Measurements from ENCODE around the gene WBP2NL.
"Not testable (repeated sequence)": the region's sequence is repeated elsewhere in the genome, so short reads cannot be mapped to it uniquely, and the experiment has no call there.

Gene WBP2NL

GRCh38 chr22:41998361-41999261 lies at the start of gene WBP2NL:
Gene WBP2NL, plus strand, starts transcription at chr22:41998788. Its CDS starts 31 bp downstream, at chr22:41998819.
- DNase-seq = peak; percentile 88

DNA sequence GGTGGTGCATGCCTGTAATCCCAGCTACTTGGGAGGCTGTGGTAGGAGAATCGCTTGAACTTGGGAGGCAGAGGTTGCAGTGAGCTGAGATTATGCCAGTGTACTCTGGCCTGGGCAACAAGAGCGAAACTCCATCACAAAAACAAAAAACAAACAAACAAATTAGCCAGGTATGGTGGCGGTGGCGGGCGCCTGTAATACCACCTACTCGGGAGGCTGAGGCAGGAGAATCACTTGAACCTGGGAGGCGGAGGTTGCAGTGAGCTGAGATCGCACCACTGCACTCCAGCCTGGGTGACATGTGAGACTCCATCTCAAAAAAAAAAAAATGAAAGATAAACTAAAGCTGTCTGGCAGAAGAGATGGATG lies 49.7 kb upstream of the WBP2NL start:
- DNase-seq = not testable (repeated sequence)

GRCh38 chr22:41949297-41949965 lies 49.2 kb upstream of the WBP2NL start:
- no peak for DNase-seq

DNA sequence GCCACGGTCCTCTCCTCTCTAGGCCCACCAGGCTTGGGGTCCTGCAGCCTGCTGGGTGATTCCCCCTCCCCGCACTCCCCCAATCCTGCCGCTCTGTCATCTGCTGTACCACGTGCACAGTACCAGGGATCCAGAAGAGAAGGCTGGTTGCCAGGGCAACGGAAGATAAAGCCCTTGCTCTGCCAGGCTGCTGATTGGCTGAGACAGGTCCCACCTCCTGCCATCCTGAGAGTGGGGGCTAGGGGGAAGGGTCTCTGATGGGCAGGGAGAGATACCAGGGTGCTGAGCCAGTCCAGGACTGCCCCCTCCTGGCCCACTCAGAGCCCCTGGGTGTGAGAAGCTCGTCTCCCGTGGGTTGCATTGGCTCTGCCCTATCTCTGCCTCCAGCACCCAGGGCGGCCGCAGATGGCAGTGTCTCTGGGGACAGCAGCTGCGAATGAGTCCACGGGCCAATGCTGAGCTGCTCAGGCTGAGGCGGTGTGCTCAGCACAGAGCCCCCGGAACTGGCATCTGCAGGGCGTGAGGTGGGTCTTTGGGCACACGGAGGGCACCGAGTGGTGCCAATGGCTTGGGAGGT lies 46.6 kb upstream of the WBP2NL start, which contains the start of gene SMIM45:
SMIM45 (plus strand) TSS at position 253 of the 577 bp plus-strand sequence.
- DNase-seq = peak; percentile 95

GRCh38 chr22:41952713-41953112 lies 45.9 kb upstream of the WBP2NL start:
- DNase-seq = no peak

DNA sequence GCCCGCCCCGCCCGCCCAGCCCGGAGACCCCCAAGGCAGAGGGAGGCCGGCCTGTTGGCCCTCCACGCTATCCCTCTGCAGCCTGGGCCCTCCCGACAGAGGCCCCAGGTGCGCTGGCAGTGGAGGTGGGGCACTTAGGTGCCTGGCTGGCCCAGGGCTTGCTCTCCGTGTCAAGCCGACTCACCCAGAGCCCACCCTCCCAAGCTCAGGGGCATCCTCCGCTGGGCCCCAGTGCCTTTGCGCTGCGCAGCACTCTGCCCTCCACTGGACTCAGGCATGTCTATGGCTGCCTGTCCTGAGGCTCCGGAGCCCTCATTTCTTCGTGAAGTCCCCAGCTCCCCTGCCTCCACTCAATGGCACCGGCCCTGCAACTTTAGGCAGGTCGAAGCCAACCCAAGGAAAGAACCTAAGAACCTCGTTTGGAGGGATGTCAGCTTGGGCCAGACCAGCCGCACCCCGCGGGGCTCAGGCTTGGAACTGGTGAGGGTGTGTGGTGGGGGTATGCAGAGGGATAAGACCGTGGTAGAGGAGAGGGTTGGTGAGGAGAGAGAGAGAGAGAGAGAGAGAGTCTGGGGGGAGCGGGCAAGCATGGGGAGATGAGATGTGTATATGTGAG lies 40.5 kb upstream of the WBP2NL start:
- DNase-seq = no peak

- no peak for DNase-seq
Measured at GRCh38 chr22:41963453-41964111, 35.0 kb upstream of the WBP2NL start.

DNA sequence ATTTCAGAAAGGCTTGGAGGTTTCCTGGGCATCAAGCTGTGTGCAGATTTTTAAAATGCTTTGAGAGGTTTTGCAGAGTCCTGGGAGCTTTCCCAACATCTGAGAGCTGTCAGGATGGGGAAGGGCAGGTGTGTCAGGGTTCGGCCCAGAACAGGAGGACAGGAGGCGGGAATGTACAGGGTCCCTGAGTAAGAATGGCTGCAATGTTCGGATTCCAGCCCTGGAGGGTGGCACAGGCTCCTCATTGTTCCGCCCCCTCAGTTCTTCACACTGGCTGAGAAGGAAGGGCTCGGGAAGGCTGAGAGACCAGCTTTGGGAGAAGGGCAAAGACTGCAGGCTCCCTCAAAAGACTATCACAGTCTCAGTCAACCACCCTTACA lies 34.5 kb upstream of the WBP2NL start:
- no peak for DNase-seq

- no peak for DNase-seq
Measured at GRCh38 chr22:41966225-41966606, 32.4 kb upstream of the WBP2NL start.

DNA sequence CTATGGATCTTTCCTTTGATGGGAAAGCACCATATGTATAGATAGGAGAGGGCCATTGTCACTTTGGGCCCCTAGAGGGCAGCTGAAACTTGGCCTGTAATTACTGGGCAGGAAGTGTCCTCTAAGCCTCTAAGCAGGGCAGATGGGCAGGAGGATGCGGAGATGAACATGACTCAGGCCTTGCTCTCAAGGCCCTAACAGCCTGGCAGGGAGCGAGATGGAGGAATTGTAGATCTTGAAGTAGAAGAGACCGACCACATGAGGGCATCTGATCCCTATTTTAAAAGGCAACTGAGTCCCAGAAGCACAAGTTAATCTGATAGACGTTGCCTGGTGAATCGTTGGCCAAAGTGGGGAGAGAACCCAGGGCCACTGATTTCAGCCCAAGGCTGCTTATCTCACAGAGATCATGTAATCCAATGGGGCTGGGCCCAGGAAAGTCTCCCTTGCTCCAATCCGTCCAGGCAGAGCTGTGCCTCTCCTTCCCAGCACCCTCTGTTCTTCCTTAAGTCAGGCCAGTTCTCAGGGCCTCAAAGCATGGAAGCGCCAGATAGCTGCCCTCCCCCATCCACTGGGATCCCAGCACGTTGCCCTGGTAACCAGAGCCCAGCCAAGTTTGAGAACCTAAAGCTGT lies 31.9 kb upstream of the WBP2NL start:
- DNase-seq = peak; percentile 74

GRCh38 chr22:41968601-41969000 lies 30.0 kb upstream of the WBP2NL start:
- DNase-seq = no peak

GRCh38 chr22:41969110-41969646 lies 29.4 kb upstream of the WBP2NL start, which contains the start of gene SEPTIN3:
Gene SEPTIN3, plus strand, starts transcription at chr22:41969443. Its CDS starts 2,050 bp downstream, at chr22:41971493.
- no peak for DNase-seq

DNA sequence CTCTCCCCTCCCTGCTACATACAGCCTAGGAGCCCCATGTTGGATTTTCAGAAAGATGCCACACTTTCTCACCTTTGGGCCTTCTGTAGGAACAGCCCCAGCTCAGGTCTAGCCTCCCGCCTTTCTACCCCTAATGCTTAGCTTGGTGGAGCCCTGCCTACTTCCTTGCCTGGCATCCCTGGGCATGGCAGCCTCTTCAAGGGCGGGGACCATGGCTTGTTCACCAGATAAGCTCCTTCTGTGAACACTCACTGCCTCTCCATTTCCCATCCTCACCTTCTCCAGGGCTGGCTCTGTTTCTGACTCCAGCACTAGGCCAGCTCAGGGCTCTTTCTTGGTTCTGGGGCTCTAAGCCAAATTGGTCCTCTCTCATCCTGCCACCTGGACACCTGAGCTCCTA lies 28.0 kb upstream of the WBP2NL start:
- no peak for DNase-seq

DNA sequence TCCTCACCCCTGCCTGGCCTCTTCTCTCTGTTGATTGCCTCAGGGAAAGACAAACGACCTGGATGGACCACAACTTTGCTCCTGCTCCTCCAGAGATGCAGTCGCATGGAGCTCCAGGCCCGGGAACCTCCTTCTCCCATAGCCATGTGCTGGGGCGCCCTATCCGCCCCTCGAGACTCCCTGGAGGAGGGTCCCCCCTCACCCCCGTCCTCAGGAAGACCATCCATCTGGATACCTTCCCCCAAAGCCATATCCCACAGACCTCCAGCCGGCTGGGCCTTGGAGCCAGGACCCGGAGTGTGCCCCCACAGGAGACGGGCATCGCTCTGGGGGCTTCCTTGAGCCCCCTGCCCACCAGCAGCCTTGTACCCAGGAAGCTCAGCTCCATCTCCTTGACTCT lies 27.2 kb upstream of the WBP2NL start:
- no peak for DNase-seq

DNA sequence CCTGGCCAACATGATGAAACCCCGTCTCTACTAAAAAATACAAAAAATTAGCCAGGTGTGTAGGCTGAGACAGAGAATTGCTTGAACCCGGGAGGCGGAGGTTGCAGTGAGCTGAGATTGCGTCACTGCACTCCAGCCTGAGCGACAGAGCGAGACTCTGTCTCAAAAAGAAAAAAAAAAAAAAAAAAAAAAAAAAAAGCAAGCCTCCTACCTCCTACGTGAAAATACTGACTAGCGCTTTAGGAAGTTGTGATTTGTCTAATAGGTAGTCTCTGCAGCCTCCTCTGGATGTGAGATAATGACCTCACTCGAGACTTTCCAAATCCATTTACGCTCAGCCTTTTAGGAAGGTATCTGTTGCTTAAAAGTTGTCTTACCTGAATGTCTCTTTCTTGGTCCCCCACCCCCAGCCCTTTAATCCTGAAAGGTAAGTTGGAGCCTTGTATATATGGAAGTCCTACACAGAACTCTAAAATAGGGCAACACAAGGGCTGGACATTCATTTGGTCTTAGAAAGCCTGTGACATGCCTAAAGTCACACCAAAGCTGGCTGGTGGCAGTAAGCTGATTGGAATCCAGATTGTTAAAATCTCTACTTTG lies 23.8 kb upstream of the WBP2NL start:
- no peak for DNase-seq

GRCh38 chr22:41975299-41976069 lies 23.1 kb upstream of the WBP2NL start:
- DNase-seq = no peak

- peak; percentile 75 for DNase-seq
Measured at GRCh38 chr22:41976070-41976901, 22.3 kb upstream of the WBP2NL start.

GRCh38 chr22:41976961-41977566 lies 21.5 kb upstream of the WBP2NL start:
- DNase-seq = peak; percentile 77

- no peak for DNase-seq
Measured at GRCh38 chr22:41978732-41979131, 19.9 kb upstream of the WBP2NL start.

Data from eye (tissue), 1 donor.